Germinal center (tissue), 1 donor: ENCODE data around the gene RIC3.

Source experiments
- DNase-seq: peaks from one replicate; pipeline ENCODE4 v3.0.0; 2012; ENCODE audit warnings: mixed read lengths, low spot score

RIC3 gene

DNA sequence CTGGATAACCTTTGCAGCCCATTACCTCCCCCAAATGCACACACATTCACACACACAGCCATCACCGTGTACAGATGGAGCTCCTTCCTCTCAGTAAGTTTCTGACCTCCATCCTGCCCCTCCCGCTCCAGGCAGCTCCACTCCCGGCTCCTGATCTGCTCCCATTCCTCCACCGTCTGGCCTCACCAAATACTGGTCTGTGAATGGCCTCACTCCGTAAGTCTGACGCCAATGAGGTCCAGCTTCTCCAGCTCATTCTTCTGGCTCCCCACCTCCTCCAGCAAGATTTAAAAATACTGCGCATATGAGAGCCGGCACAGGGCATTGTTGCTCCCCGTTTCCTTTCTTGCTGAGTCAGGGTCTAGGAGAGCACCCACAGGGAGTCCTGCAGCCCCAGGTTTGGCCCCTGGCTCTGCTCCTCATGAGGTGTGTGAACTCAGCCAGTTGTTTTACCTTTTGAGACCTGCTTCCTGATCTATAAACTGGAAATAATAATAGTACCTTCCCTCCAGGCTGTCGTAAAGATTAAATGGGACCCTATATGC is 101.8 kb downstream of the RIC3 start:
- DNase-seq = no peak

DNA sequence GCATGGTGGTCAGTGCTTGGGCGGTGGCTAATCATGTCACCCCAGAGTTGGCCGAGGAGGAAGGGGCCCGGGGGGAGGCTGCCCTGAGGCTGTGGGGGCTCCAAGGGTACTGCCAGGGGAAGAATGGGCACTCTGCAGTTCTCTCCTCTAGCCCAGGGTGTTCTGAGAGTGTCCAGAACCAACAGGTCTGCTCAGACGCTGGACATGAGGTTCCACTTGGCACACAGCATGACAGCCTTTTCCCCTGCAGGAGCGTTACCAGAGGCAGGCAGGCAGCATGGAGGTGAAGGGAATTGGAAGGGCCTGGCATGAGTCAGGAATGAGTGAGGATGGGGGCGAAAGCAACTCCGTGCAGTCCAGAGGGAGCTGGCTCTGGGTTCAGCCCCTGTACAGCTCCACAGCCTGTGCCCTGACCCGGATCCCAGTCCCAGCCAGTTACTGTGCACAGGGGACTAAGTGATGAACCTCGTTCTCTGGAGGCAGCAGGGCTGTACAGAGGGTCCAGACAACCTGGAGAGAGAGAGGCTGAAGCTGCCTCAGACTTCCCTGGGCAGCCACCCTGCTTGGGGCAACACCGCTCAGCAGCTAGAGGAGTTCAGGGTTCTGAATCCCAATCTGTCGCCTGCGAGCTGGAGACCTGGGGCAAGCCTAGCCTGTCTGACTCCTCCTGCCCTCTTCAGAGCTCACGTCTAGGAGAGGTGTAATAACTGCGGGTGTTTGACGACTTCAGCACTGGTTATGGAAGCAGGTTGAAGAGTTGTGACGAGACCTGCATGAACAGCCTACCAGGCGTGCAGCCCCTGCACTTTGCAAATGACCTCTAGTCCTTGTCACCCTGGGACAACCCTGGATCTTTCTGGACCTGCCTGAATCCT is 102.6 kb downstream of the RIC3 start:
- no peak for DNase-seq

DNA sequence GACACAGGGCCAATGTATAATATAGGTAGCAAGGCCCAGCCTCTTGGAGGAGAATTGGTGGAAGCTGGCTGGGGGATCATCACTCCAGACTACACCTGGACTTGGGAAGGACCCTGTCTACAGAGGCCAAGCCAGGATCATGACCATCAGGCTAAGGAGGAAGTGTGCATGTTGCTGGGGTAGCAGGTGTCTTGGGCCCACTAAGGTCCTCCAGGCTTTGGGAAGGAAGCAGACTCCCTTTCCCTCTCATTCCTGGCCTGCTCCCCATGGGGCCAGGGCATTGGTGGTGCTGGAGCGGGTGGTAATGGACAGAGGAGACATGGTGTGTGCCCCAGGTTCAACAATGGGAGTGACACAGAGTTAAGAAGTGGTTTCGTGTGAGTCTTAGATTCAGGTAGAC is 103.8 kb downstream of the RIC3 start:
- no peak for DNase-seq

DNA sequence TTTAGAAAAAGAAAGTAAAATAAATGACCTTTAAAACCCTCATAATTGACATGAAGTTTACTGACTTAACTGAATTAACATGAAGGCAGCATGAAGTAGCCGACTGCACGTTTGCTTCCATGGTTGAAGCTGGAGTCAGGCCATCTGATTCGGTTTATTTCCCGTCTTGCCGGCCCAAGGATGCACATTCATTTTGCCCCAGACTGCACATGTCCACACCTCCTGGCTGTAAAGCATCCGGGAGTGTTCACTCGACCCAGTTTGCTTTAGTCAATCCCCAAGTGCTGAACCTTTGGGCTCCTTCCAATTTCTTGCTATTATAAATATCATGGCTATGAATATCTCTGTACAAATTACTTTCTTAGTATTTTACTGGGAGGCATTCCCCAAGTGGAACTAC is 105.5 kb downstream of the RIC3 start:
- no peak for DNase-seq

DNA sequence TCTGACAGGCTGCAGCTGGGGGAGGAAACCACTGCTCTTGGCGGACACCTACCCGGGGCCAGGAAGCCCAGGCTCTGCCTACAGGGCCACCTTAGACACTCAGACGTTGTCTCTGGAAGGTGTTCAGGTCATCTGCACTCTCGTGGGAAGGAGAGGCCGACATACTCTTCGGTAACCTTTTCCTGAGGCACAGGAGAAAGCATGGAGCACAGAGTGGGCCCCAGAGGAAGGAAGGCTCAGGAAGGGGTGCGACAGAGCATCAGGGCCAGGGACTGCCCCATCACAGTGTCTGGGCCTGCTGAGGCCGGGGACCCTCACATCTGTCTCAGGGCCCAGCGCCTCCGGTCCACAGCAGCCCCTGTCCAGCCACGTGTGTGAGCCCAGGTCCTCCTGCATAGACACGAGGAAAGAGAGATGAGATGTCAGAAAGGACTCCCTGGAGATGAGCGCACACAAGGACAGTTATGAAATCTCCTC is 106.0 kb downstream of the RIC3 start:
- DNase-seq = no peak

DNA sequence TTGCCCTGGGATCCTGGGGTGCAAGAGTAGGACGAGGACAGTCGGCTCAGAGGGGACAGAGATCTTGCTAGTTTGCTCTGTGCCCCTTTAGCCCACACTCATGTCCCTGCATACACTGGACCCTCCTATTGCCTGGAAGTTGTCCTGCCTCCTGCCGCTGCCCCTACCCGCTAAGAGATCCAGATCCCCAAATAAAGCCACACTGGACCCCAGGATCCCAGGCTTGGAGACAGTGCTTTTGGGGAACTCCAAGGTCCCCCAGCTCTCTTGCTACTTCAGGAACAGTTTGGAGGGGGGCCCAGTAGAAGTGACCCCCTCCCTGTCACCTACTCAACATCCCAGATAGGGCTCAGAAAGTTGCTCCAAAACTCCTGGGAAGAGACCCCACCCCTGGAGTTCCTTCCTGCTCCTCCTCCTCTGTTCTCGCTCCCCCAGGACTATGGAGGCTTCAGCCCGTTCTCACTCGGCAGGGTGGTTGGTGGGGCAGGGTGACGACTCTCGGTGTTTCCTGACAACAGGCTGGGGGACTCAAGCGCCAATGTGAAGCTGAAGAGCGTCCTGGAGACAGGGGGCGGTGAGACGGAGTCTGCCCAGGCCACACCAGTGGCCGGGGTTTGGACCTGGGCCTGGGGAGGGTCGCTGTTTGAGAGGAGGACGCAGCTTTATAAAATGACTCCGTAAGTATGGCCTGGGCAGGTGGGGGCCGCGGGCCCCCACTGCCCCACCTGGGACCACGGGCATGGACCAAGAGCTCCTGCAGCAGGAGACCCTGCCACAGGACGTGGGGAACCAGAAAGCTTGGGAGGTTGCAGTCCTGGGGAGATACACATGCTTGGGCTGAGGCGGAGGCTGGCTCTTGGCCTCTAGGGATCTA is 107.0 kb downstream of the RIC3 start:
- no peak for DNase-seq

DNA sequence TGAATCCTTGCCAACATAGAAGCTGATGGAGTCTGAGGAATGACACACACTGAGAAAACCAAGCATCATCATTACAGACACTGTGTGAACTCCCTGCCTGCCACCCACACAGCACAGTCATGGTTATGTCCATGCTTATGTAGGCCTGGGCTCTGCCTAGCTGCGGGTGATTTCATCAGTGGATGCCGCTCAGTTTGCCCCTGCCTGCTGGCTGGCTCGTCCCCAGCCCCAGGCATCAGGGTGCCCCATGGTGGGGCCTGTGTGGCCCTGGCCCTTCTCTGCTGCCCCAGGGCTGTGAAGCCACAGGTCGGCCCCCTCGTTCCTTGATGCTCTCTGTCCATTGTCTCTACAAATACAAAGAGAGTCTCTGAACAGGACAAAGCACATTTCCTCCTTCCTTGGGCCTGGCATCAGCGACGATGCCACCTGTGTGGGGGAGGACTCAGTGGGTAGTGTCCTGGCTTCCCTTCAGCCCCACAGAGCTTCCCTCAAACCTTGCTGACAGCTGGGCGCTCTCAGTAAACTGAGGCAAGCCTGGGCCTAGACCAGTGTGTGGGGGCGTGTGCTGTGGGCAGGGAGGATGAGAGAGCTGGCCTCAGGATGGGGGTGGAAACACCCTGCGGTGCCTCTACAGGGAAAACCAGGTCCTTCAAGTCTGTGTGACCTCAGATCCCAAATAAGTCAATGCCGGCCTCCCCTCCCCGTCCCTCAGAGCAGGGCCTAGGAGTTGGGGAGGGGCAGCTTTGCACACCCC is 107.8 kb downstream of the RIC3 start:
- no peak for DNase-seq

DNA sequence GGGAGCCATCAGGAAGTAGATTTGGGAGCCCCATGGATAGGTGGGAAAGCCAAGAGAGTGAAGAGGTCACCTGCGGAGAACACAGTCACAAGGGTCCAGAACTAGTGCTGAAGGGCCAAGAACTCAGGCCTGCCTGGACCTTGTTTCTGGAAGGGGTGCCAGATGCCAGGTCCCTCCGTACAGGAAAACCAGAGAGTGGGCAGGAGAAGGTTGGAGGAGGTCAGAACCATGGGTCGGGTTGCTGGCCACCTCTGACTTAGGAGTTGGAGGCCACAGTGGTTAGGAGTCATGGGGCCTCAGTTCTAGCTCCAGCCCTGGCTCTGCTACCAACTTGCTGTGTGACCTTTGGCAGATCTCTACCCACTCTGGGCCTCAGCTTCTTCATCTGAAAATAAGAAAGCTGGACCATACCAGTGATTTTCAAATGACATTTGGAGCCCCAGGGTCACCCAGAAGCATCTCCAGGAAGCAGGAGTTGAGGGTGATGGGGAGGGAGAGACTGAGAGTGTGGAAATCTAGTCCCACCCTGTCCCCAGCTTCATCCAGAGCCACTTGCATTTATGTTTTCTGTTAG is 108.6 kb downstream of the RIC3 start:
- no peak for DNase-seq

DNA sequence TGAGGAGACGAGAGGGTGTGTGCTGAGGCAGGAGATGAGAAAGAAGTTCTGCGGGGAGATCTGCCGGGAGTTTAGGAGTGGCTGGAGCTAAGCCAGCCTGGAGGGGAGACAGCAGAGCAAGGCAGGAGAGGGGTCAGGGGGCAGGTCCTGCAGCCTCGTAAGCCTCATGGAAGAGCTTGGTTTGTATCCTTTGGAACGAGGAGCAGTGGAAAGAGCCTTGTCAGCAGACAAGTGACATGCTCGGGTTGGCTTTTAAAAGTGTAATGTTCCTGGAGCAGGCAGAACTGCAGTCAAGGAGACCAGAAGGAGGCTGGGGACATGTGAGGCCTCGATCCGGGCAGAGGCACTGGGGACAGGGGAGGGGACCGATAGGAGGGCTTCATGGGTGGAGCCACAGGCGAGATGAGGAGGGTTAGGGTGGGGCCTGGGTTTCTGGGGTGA is 109.2 kb downstream of the RIC3 start:
- no peak for DNase-seq

DNA sequence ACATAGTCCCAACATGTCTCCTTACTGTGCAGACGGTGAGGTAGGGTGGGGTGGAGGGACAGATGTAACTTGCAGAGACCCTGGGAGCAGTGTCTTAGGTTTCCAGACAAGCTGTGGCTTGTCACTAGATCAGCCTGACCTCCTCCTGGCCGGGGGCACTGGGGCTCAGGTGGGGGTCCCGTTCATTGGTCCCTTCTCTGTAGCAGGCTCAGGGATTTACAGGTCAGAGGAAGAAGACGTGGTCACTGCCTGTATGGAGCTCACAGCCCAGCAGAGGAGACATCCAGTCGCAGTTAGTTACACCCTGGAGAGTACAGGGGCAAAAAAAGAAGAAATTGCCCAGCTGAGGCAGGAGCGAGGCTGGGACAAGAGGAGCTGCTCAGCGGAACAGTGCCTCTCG is 109.8 kb downstream of the RIC3 start:
- DNase-seq = no peak

DNA sequence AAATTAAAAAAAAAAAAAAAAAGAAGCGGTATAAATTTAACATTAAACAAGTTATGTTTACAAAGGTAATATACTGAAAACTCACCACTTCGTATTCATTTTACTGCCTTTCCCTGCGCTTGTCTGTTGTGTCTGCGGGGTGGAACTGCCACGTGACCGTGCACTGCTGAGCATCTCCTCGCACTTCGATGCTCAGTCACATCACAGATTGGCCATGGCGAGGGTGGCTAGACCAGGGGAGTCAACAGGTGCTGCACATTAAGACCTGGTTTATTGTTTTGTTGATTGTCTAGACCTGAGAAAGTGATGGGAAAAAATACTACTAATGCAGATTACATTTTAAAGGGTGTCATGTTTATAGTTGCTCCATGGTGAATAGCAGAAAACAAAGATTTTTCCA is 110.6 kb downstream of the RIC3 start:
- no peak for DNase-seq

DNA sequence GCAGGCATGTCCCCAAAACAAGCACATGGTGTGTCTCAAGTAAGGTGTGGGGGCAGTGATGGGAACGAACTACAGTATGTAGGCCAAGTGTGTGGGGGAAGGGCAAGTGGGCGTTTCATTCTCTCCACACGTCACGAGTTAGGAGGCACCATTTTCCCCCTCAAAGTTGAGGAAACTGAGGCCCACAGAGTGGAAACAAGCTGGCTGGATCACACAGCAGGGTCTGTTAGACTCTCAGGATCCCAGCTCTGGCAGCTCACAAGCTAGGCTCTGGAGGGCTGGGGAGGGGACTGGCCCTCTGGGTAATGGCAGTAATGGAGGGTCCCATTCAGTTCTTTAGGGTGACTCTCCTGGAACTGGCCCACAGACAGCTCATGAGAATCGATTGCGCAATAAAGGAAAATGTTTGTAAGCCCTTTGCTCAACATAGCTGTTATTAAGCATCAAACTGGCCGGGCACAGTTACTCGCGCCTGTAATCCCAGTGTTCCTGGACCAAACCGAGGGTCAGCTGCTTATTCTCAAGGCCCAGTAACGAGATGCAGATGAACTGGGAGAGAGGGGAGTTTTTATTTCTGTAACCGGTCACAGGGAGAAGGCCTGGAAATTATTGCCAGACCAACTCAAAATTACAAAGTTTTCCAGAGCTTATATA is 111.9 kb downstream of the RIC3 start:
- DNase-seq = no peak
